Trophoblast cell (in vitro differentiated cells and primary cell): ENCODE data around the gene HCN4.

Experiments used
- DNase-seq, 2 donors: peaks; one replicate each; pipeline ENCODE4 v3.0.0-alpha.2; 2016
- H2AFZ ChIP-seq: 2 replicates; pipeline ENCODE4 v1.6.1; 2013; ENCODE audit warnings: low read length, moderate library complexity, mild to moderate bottlenecking; ENCODE audit not compliant: insufficient read depth, poor library complexity
- H2AK5ac ChIP-seq: 2 replicates; pipeline ENCODE4 v1.6.1; 2013; ENCODE audit warnings: mild to moderate bottlenecking, low read length
- H2BK120ac ChIP-seq: 2 replicates; pipeline ENCODE4 v1.6.1; 2013; ENCODE audit warnings: low read length, mild to moderate bottlenecking, moderate library complexity; ENCODE audit not compliant: insufficient read depth, poor library complexity
- H2BK12ac ChIP-seq: 2 replicates; pipeline ENCODE4 v1.6.1; 2013; ENCODE audit warnings: mild to moderate bottlenecking, low read length, moderate library complexity
- H2BK5ac ChIP-seq: 2 replicates; pipeline ENCODE4 v1.6.1; 2013; ENCODE audit warnings: low read length, low read depth, moderate library complexity, mild to moderate bottlenecking; ENCODE audit not compliant: poor library complexity
- H3K14ac ChIP-seq: 2 replicates; pipeline ENCODE4 v1.6.1; 2013; ENCODE audit warnings: mild to moderate bottlenecking, low read length
- H3K18ac ChIP-seq: 2 replicates; pipeline ENCODE4 v1.6.1; 2013; ENCODE audit warnings: mild to moderate bottlenecking, low read length
- H3K23ac ChIP-seq: 2 replicates; pipeline ENCODE4 v1.6.1; 2013; ENCODE audit warnings: low read length
- H3K27ac ChIP-seq: 2 replicates; pipeline ENCODE4 v1.5.1; 2013; ENCODE audit warnings: low read depth, mild to moderate bottlenecking, inconsistent platforms, low read length, moderate library complexity
- H3K27me3 ChIP-seq: 2 replicates; pipeline ENCODE4 v1.6.1; 2013; ENCODE audit warnings: inconsistent platforms, mild to moderate bottlenecking, low read length, moderate library complexity; ENCODE audit not compliant: insufficient read depth
- H3K36me3 ChIP-seq, 2 experiments: 1 replicate in 1 of 2; 2 replicates in 1 of 2; pipeline ENCODE4 v1.6.1; 2013; ENCODE audit warnings: low read length in 2 of 2, mild to moderate bottlenecking in 2 of 2, moderate library complexity in 1 of 2; ENCODE audit not compliant: insufficient read depth in 2 of 2, control insufficient read depth in 1 of 2
- H3K4ac ChIP-seq: 2 replicates; pipeline ENCODE4 v1.6.1; 2013; ENCODE audit warnings: low read depth, mild to moderate bottlenecking, low read length, moderate library complexity
- H3K4me1 ChIP-seq, 2 experiments: 1 replicate in 1 of 2; 2 replicates in 1 of 2; pipeline ENCODE4 v1.6.1; 2013; ENCODE audit warnings: low read length in 2 of 2, mild to moderate bottlenecking in 2 of 2, moderate library complexity in 1 of 2; ENCODE audit not compliant: insufficient read depth in 2 of 2, control insufficient read depth in 1 of 2
- H3K4me2 ChIP-seq: 2 replicates; pipeline ENCODE4 v1.6.1; 2013; ENCODE audit warnings: inconsistent platforms, mild to moderate bottlenecking, low read length, moderate library complexity
- H3K4me3 ChIP-seq: 2 replicates; pipeline ENCODE4 v1.5.1; 2013; ENCODE audit warnings: mild to moderate bottlenecking, low read depth, low read length, inconsistent platforms
- H3K79me1 ChIP-seq: one replicate; pipeline ENCODE4 v1.6.1; 2013; ENCODE audit warnings: low read length
- H3K79me2 ChIP-seq: 2 replicates; pipeline ENCODE4 v1.6.1; 2013; ENCODE audit warnings: low read length, mild to moderate bottlenecking; ENCODE audit not compliant: control insufficient read depth, insufficient read depth, poor library complexity
- H3K9ac ChIP-seq: 2 replicates; pipeline ENCODE4 v1.6.1; 2013; ENCODE audit warnings: mild to moderate bottlenecking, low read length
- H3K9me3 ChIP-seq: 2 replicates; pipeline ENCODE4 v1.6.1; 2013; ENCODE audit warnings: low read depth, mild to moderate bottlenecking, control low read depth, inconsistent platforms, low read length; ENCODE audit not compliant: insufficient read depth
- H4K12ac ChIP-seq: 2 replicates; pipeline ENCODE4 v1.6.1; 2013; ENCODE audit warnings: low read depth, mild to moderate bottlenecking, low read length, moderate library complexity
- H4K8ac ChIP-seq: 2 replicates; pipeline ENCODE4 v1.6.1; 2013; ENCODE audit warnings: low read depth, mild to moderate bottlenecking, low read length, moderate library complexity
- H4K91ac ChIP-seq: one replicate; pipeline ENCODE4 v1.6.1; 2013; ENCODE audit warnings: low read depth, mild to moderate bottlenecking, low read length, moderate library complexity
- WGBS: extraction: QIAGEN DNeasy Blood & Tissue Kit; methylation state at CpG from one replicate; pipeline ENCODE4 v1.1.7; 2013; ENCODE audit warnings: missing lambda C conversion rate; ENCODE audit not compliant: insufficient read length, insufficient coverage; ENCODE audit errors: extremely low coverage; 5-methylcytosine and 5-hydroxymethylcytosine counted together

HCN4 gene

GRCh38 chr15:73355612-73356265, 13.0 kb downstream of the HCN4 start:
- H4K91ac ChIP-seq, result no peak overlapping the region
- H2BK120ac ChIP-seq, result no peak overlapping the region
- H3K23ac ChIP-seq, result no peak overlapping the region
- DNase-seq, result no peak
- no peak overlapping the region for H4K12ac ChIP-seq
- no peak overlapping the region for H2AFZ ChIP-seq
- H2BK12ac ChIP-seq, result no peak overlapping the region
- H3K79me1 ChIP-seq, result no peaks in the 10 kb centered on the region
- H2BK5ac ChIP-seq, result no peak overlapping the region
- no peak overlapping the region for H3K4ac ChIP-seq
- H4K8ac ChIP-seq, result no peak overlapping the region
- H3K18ac ChIP-seq, result no peak overlapping the region
- H2AK5ac ChIP-seq, result no peak overlapping the region
- no peak overlapping the region for H3K14ac ChIP-seq
- no CpG with 5 or more reads among the region's 6 CpGs for WGBS
- no peaks in the 10 kb centered on the region for H3K79me2 ChIP-seq
- H3K4me2 ChIP-seq, result no peak overlapping the region
- no peak overlapping the region for H3K27ac ChIP-seq
- no peaks in the 10 kb centered on the region for H3K9me3 ChIP-seq
- no peaks in the 10 kb centered on the region for H3K36me3 ChIP-seq
- peaks cover 4 to 5% of the 10 kb centered on the region in 2 experiments for H3K4me1 ChIP-seq
- no peaks in the 10 kb centered on the region for H3K27me3 ChIP-seq
- no peak overlapping the region for H3K9ac ChIP-seq
- H3K4me3 ChIP-seq, result no peak overlapping the region

- Histone ChIP-seq H3K18ac (no peak overlapping the region), H3K23ac (no peak overlapping the region), H2BK120ac (no peak overlapping the region), H3K4me3 (no peak overlapping the region), H3K4me1 (peaks cover 4 to 5% of the 10 kb centered on the region in 2 experiments), H3K79me2 (no peaks in the 10 kb centered on the region), H2AK5ac (no peak overlapping the region), H4K91ac (no peak overlapping the region), H3K4me2 (no peak overlapping the region), H2BK5ac (no peak overlapping the region), H3K14ac (no peak overlapping the region), H3K4ac (no peak overlapping the region), H4K12ac (no peak overlapping the region), H2AFZ (no peak overlapping the region), H3K27ac (no peak overlapping the region), H3K9ac (no peak overlapping the region), H4K8ac (no peak overlapping the region), H3K9me3 (no peaks in the 10 kb centered on the region), H3K27me3 (no peaks in the 10 kb centered on the region), H3K79me1 (no peaks in the 10 kb centered on the region), H2BK12ac (no peak overlapping the region), H3K36me3 (no peaks in the 10 kb centered on the region)
- DNase-seq, result no peak
- WGBS, result no CpG with 5 or more reads among the region's 4 CpGs
These were observed 14.5 kb downstream of the HCN4 start for GRCh38 chr15:73354241-73354640.

- H4K8ac ChIP-seq, result no peak overlapping the region
These were observed 15.0 kb downstream of the HCN4 start for GRCh38 chr15:73353734-73354133.

GRCh38 chr15:73352082-73352481, 16.7 kb downstream of the HCN4 start:
- H2BK12ac ChIP-seq, result no peak overlapping the region
- H3K4me2 ChIP-seq, result no peak overlapping the region
- H3K14ac ChIP-seq, result no peak overlapping the region
- no peak overlapping the region for H3K18ac ChIP-seq
- H3K79me1 ChIP-seq, result no peaks in the 10 kb centered on the region
- H2BK5ac ChIP-seq, result no peak overlapping the region
- no peak overlapping the region for H3K4me3 ChIP-seq
- no peaks in the 10 kb centered on the region for H3K36me3 ChIP-seq
- H3K9ac ChIP-seq, result no peak overlapping the region
- no peak overlapping the region for H4K12ac ChIP-seq
- H3K79me2 ChIP-seq, result no peaks in the 10 kb centered on the region
- no peak overlapping the region for H3K27ac ChIP-seq
- no peak overlapping the region for H2AK5ac ChIP-seq
- H4K8ac ChIP-seq, result no peak overlapping the region
- H2AFZ ChIP-seq, result no peak overlapping the region
- no peak for DNase-seq
- no peaks in the 10 kb centered on the region for H3K27me3 ChIP-seq
- H3K4me1 ChIP-seq, result peaks cover 4 to 5% of the 10 kb centered on the region in 2 experiments
- H3K23ac ChIP-seq, result no peak overlapping the region
- no peaks in the 10 kb centered on the region for H3K9me3 ChIP-seq
- WGBS, result no CpG with 5 or more reads among the region's 10 CpGs
- H3K4ac ChIP-seq, result no peak overlapping the region
- H4K91ac ChIP-seq, result no peak overlapping the region
- no peak overlapping the region for H2BK120ac ChIP-seq

More at GRCh38 chr15:73353734-73354133, 15.0 kb downstream of the HCN4 start:
- Histone ChIP-seq H3K27me3 (no peaks in the 10 kb centered on the region), H4K91ac (no peak overlapping the region), H3K18ac (no peak overlapping the region), H2AFZ (no peak overlapping the region), H3K27ac (no peak overlapping the region), H2AK5ac (no peak overlapping the region), H3K36me3 (no peaks in the 10 kb centered on the region), H2BK5ac (no peak overlapping the region), H2BK120ac (no peak overlapping the region), H3K4ac (no peak overlapping the region), H3K9ac (no peak overlapping the region), H3K79me1 (no peaks in the 10 kb centered on the region), H4K12ac (no peak overlapping the region), H3K4me3 (no peak overlapping the region), H3K14ac (no peak overlapping the region), H3K79me2 (no peaks in the 10 kb centered on the region), H2BK12ac (no peak overlapping the region), H3K23ac (no peak overlapping the region), H3K9me3 (no peaks in the 10 kb centered on the region), H3K4me2 (no peak overlapping the region), H3K4me1 (peaks cover 4 to 5% of the 10 kb centered on the region in 2 experiments)
- WGBS, result no CpG with 5 or more reads among the region's 3 CpGs
- no peak for DNase-seq
